Testis (tissue), 3 donors: Measurements from ENCODE around the gene MPPED1. TPM values are rescaled to one million over a fixed set of nuclear protein-coding genes. Genes with fewer than 3 reads are reported as not detected.

Experiments
- DNase-seq: peaks from one replicate; pipeline ENCODE4 v3.0.0-alpha.2; 2019
- H3K27ac ChIP-seq, 2 donors: fragments of 200-600 bp; sonication (generic); one replicate each; pipeline ENCODE4 v1.5.1; 2019
- H3K27me3 ChIP-seq: fragments of 200-600 bp; sonication (generic); one replicate; pipeline ENCODE4 v1.5.1; 2019
- H3K36me3 ChIP-seq: fragments of 200-600 bp; sonication (generic); one replicate; pipeline ENCODE4 v1.5.1; 2017; ENCODE audit warnings: low read depth; ENCODE audit errors: missing control alignments
- H3K4me1 ChIP-seq: fragments of 200-600 bp; sonication (generic); one replicate; pipeline ENCODE4 v1.5.1; 2019
- H3K4me3 ChIP-seq, 2 donors: fragments of 200-600 bp; sonication (generic); one replicate each; pipeline ENCODE4 v1.5.1; 2017 to 2019
- H3K9me3 ChIP-seq: fragments of 200-600 bp; sonication (generic); one replicate; pipeline ENCODE4 v1.5.1; 2017
- POLR2A ChIP-seq: fragments of 450-650 bp; IDR thresholded peaks from one replicate; pipeline ENCODE4 v1.6.1; 2017; ENCODE audit warnings: antibody characterized with exemption, mild to moderate bottlenecking, moderate library complexity
- WGBS, 2 donors: methylation state at CpG; one replicate each; pipeline ENCODE4 v1.1.5; 2018; 5-methylcytosine and 5-hydroxymethylcytosine counted together
- intact Hi-C: fragments of 100-400 bp; cut with DNase I; formaldehyde crosslinking; loops from one replicate; pipeline ENCODE4 v1.15.1; 2023; ENCODE audit warnings: low total_unique reads
- polyA plus RNA-seq: library from polyadenylated mRNA; stranded (reverse); fragments of 350-450 nt; fragmentation: Illumina TruSeq; extraction: RNeasy Lipid Tissue Mini Kit (QIAGEN cat#74804); gene quantifications from one replicate; pipeline ENCODE4 v1.2.3, GENCODE V29; 2014; ENCODE audit warnings: low read depth, low replicate concordance; ENCODE audit not compliant: insufficient read depth
- total RNA-seq, 2 donors: library from RNA; depleted of rRNA; stranded (reverse); fragments of >200 nt; gene quantifications; one replicate each; pipeline ENCODE4 v1.2.3, GENCODE V29; 2016
- TF ChIP-seq, protein P1 (sequence below), 3 experiments: fragments of 450-650 bp in 2 of 3; fragments of 200-600 bp in 1 of 3; sonication (generic) in 1 of 3; IDR thresholded peaks; one replicate each; pipeline ENCODE4 v1.5.1; 2016 to 2019; ENCODE audit warnings: antibody characterized with exemption in 3 of 3, mild to moderate bottlenecking in 2 of 3, moderate library complexity in 1 of 3

MPPED1 gene
- total and polyA plus RNA-seq, 3 donors from 2014 or later, result 1.3 to 5.9 (median 4.1) TPM

DNA sequence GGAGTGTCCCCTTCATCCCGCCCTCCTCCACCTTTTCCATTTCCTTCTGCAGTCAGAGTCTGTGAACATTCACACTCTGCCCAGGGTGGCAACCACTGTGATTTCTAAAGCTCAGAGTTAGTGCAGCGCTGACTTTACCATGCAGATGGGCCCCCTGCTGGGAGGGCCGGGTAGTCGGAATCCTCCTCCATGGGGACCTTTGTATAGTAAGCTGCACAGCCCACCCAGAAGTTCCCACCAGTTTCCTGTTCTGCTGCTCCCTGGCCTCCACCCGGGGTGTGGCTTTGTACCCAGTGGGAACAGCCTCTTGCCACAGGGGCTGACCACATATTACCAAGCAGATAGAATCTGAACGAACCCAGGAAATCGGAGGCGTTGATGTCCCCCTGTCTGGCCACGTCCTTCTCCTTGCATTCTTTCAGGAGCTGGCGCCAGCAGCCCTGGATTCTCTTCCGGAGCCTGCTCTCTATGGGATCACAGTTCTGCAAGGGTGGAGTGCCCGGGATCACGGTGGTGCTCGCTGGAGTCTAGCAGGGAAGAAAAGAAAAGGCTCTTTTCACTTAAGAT lies 125.3 kb downstream of the MPPED1 start:
- Histone ChIP-seq H3K36me3 (no peaks in the 10 kb centered on the region), H3K27ac (no peak overlapping the region), H3K27me3 (no peaks in the 10 kb centered on the region), H3K4me3 (no peak overlapping the region), H3K4me1 (no peaks in the 10 kb centered on the region), H3K9me3 (no peaks in the 10 kb centered on the region)
- TF ChIP-seq POLR2A, result no peak
- TF ChIP-seq, protein P1, sequence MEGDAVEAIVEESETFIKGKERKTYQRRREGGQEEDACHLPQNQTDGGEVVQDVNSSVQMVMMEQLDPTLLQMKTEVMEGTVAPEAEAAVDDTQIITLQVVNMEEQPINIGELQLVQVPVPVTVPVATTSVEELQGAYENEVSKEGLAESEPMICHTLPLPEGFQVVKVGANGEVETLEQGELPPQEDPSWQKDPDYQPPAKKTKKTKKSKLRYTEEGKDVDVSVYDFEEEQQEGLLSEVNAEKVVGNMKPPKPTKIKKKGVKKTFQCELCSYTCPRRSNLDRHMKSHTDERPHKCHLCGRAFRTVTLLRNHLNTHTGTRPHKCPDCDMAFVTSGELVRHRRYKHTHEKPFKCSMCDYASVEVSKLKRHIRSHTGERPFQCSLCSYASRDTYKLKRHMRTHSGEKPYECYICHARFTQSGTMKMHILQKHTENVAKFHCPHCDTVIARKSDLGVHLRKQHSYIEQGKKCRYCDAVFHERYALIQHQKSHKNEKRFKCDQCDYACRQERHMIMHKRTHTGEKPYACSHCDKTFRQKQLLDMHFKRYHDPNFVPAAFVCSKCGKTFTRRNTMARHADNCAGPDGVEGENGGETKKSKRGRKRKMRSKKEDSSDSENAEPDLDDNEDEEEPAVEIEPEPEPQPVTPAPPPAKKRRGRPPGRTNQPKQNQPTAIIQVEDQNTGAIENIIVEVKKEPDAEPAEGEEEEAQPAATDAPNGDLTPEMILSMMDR (IDR thresholded peaks at IDR 0.05), result no peak
- WGBS, 2 donors, result 93 to 95% methylated on average over 14 of the region's 14 CpGs
- intact Hi-C loops, result no loop called here
- DNase-seq, result no peak

DNA sequence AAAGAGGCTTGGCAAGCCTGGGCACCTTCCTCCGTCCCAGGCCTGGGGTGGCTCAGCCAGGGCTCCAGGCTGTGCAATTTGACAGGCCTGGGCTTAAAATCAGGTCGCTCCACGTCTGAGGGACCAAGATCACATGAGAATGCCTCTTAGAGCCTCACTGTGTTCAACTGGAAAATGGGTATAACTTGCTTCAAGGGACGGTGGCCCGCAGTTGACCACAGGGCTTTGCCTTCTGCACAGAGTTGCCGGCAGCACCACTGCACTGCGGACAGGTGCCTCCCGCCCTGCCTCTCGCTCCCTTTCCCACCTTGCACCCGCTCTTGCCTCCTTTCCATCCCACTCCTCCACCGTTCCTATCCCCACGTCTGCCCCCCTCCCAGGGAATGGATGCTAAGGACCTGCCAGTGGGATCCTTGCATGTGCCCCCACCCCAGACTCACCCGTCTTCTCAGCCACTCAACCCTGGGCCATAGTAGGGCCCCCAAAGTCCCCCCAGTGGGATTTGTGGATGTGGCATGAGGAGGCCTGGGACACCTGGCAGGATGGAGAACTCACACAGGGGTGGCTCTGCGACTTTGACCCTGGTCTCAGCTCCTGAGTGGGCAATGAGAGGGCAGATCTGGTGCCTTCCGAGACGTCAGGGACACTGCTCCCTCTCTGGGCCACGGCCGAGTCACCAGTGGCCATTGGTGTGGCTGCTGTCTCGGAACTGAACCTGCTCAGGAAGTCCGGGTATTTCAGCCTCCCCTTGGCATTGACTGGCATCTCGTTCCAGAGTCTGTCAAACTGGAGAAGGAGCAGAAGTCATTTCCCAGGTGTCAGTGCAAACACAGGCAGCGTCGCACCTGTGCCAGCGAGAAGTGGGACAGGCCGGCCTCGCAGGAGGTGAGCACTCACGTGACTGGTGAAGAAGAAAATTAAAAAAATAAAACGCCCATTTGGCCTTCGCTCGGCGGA lies 128.0 kb downstream of the MPPED1 start:
- H3K9me3 ChIP-seq, result no peaks in the 10 kb centered on the region
- no peak overlapping the region for H3K4me3 ChIP-seq
- intact Hi-C loops, result no loop called here
- TF ChIP-seq POLR2A, result no peak
- TF ChIP-seq, protein P1 (IDR thresholded peaks at IDR 0.05), result no peak
- no peaks in the 10 kb centered on the region for H3K4me1 ChIP-seq
- DNase-seq, result no peak
- H3K36me3 ChIP-seq, result no peaks in the 10 kb centered on the region
- 83 to 96% methylated on average over 22 to 31 of the region's 31 CpGs for WGBS, 2 donors
- H3K27ac ChIP-seq, result no peak overlapping the region
- H3K27me3 ChIP-seq, result no peaks in the 10 kb centered on the region

DNA sequence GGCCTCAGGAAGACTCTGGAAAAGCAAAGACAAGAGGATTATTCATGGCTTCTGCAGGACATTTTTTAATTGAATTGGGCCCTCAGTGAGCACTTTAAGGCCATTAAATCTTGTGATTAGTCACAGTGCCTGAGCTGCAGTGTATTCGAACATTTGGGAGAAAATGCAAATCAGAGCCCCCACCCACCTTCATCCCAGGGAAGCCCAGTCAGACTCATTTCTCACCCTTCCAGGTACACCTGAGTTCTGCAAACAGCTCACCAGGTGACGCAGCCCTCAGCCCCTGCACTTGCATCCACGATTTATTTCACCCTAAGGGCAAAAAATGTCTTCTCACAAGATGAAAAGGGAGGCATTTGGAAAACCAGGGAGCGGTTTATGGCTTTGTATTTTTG lies 128.7 kb downstream of the MPPED1 start:
- intact Hi-C loops, result no loop called here
- Histone ChIP-seq H3K4me3 (no peak overlapping the region), H3K27me3 (no peaks in the 10 kb centered on the region), H3K9me3 (no peaks in the 10 kb centered on the region), H3K4me1 (no peaks in the 10 kb centered on the region), H3K36me3 (no peaks in the 10 kb centered on the region), H3K27ac (no peak overlapping the region)
- TF ChIP-seq, protein P1 (IDR thresholded peaks at IDR 0.05), result no peak
- no peak for TF ChIP-seq POLR2A
- no peak for DNase-seq
- WGBS, 2 donors, result 83 to 88% methylated on average over 4 of the region's 4 CpGs

DNA sequence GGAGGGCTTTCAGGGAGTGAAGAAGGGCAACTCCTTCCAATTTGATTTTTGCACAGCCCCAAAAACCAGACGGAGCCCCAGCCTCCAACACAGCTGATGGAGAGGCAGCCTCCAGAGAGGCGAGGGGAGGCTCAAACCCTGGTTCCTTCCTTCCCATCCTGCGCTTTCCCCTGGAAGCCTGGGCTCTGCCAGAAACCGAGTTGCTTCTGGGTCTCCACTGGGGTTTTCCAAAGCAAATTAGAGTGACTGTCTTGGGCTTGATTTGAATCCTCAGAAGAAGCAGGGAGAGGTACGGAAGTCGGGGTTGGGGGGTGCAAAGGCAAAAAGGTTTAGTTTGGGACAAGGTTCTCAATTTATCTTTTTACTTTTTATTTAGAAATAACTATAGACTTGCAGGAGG lies 129.2 kb downstream of the MPPED1 start:
- TF ChIP-seq, protein P1 (IDR thresholded peaks at IDR 0.05), result no peak
- no peak for TF ChIP-seq POLR2A
- Histone ChIP-seq H3K9me3 (no peaks in the 10 kb centered on the region), H3K27me3 (no peaks in the 10 kb centered on the region), H3K27ac (no peak overlapping the region), H3K36me3 (no peaks in the 10 kb centered on the region), H3K4me1 (no peaks in the 10 kb centered on the region), H3K4me3 (no peak overlapping the region)
- no peak for DNase-seq
- intact Hi-C loops, result no loop called here
- 93 to 96% methylated on average over 6 of the region's 6 CpGs for WGBS, 2 donors
